Measurements from ENCODE around the gene PIGU. TPM values are rescaled to one million over a fixed set of nuclear protein-coding genes. Genes with fewer than 3 reads are reported as not detected.

PIGU gene
- total and polyA plus RNA-seq, 2 of the 13 experiments (the other 11 are each of a cell fraction or from before 2014, with no cell fraction given), result 45.5 to 231 TPM

GRCh38 chr20:34579191-34579978 lies 97.5 kb downstream of the PIGU start (continued):
- TF ChIP-seq ONECUT2 (CRISPR knock-in tag; IDR thresholded peaks at IDR 0.05), result no peak
- TF ChIP-seq, protein P1, sequence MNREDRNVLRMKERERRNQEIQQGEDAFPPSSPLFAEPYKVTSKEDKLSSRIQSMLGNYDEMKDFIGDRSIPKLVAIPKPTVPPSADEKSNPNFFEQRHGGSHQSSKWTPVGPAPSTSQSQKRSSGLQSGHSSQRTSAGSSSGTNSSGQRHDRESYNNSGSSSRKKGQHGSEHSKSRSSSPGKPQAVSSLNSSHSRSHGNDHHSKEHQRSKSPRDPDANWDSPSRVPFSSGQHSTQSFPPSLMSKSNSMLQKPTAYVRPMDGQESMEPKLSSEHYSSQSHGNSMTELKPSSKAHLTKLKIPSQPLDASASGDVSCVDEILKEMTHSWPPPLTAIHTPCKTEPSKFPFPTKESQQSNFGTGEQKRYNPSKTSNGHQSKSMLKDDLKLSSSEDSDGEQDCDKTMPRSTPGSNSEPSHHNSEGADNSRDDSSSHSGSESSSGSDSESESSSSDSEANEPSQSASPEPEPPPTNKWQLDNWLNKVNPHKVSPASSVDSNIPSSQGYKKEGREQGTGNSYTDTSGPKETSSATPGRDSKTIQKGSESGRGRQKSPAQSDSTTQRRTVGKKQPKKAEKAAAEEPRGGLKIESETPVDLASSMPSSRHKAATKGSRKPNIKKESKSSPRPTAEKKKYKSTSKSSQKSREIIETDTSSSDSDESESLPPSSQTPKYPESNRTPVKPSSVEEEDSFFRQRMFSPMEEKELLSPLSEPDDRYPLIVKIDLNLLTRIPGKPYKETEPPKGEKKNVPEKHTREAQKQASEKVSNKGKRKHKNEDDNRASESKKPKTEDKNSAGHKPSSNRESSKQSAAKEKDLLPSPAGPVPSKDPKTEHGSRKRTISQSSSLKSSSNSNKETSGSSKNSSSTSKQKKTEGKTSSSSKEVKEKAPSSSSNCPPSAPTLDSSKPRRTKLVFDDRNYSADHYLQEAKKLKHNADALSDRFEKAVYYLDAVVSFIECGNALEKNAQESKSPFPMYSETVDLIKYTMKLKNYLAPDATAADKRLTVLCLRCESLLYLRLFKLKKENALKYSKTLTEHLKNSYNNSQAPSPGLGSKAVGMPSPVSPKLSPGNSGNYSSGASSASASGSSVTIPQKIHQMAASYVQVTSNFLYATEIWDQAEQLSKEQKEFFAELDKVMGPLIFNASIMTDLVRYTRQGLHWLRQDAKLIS (CRISPR knock-in tag; IDR thresholded peaks at IDR 0.05), result no peak
- TF ChIP-seq ZBTB33 (CRISPR knock-in tag; IDR thresholded peaks at IDR 0.05), result no peak; the same call in 1 of the 2 replicates
- TF ChIP-seq ARNT (IDR thresholded peaks at IDR 0.05), result no peak
- no peak for TF ChIP-seq MXD4 (CRISPR knock-in tag; IDR thresholded peaks at IDR 0.05)
- TF ChIP-seq, protein P2, sequence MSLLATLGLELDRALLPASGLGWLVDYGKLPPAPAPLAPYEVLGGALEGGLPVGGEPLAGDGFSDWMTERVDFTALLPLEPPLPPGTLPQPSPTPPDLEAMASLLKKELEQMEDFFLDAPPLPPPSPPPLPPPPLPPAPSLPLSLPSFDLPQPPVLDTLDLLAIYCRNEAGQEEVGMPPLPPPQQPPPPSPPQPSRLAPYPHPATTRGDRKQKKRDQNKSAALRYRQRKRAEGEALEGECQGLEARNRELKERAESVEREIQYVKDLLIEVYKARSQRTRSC (CRISPR knock-in tag; IDR thresholded peaks at IDR 0.05; ENCODE audit: low read depth), result no peak
- no peak for TF ChIP-seq ARID3A (IDR thresholded peaks at IDR 0.05; ENCODE audit: low read depth, low read length)
- no peak for TF ChIP-seq CAMTA2 (CRISPR knock-in tag; IDR thresholded peaks at IDR 0.05; ENCODE audit: borderline replicate concordance)
- 0 out of 2 replicates have a peak, but pooled peaks have one; percentile 55 for TF ChIP-seq JUN (CRISPR knock-in tag; IDR thresholded peaks at IDR 0.05)
- no peak for TF ChIP-seq MAFF (IDR thresholded peaks at IDR 0.05; ENCODE audit: low read depth, low read length)
- TF ChIP-seq ZNF34 (CRISPR knock-in tag; IDR thresholded peaks at IDR 0.05; ENCODE audit: borderline replicate concordance), result no peak
- TF ChIP-seq, protein P3, sequence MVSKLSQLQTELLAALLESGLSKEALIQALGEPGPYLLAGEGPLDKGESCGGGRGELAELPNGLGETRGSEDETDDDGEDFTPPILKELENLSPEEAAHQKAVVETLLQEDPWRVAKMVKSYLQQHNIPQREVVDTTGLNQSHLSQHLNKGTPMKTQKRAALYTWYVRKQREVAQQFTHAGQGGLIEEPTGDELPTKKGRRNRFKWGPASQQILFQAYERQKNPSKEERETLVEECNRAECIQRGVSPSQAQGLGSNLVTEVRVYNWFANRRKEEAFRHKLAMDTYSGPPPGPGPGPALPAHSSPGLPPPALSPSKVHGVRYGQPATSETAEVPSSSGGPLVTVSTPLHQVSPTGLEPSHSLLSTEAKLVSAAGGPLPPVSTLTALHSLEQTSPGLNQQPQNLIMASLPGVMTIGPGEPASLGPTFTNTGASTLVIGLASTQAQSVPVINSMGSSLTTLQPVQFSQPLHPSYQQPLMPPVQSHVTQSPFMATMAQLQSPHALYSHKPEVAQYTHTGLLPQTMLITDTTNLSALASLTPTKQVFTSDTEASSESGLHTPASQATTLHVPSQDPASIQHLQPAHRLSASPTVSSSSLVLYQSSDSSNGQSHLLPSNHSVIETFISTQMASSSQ (IDR thresholded peaks at IDR 0.05; ENCODE audit: low read depth), result no peak
- TF ChIP-seq, protein P3 (CRISPR knock-in tag; IDR thresholded peaks at IDR 0.05; ENCODE audit: borderline replicate concordance), result no peak
- TF ChIP-seq PCBP1 (IDR thresholded peaks at IDR 0.05; ENCODE audit: borderline replicate concordance, low read depth, low read length), result no peak
- no peak for TF ChIP-seq HNF4A (CRISPR knock-in tag; IDR thresholded peaks at IDR 0.05)
- TF ChIP-seq FOSL1 (CRISPR knock-in tag; IDR thresholded peaks at IDR 0.05; ENCODE audit: borderline replicate concordance), result peak; percentile 79
- TF ChIP-seq TEAD3 (CRISPR knock-in tag; optimal IDR thresholded peaks at IDR 0.05; ENCODE audit: borderline replicate concordance), result peak; percentile 23
